A549 (cell line): ENCODE measurements around the gene EXOSC5. TPM values are rescaled to one million over a fixed set of nuclear protein-coding genes. Genes with fewer than 3 reads are reported as not detected.

Experiments used
- ATAC-seq, 2 experiments: fragments of 200-7000 bp in 1 of 2; fragments of >200 bp in 1 of 2; cut with Nextera tagmentation in 1 of 2; cut with Tn5 transposase in 1 of 2; 3 replicates each; pipeline versions ENCODE4 v1.8.0 to v1.9.1; 2018 to 2020; ENCODE audit warnings: mild to moderate bottlenecking in 1 of 2, moderate library complexity in 1 of 2
- CTCF ChIA-PET: fragments of 300-600 bp; sonication (Branson Sonifier 250); formaldehyde crosslinking; extraction: SDS; loops from one replicate; lab custom pipeline; 2021; ENCODE audit warnings: antibody characterized with exemption, inconsistent platforms; lab: Yijun Ruan, JAX
- POLR2A ChIA-PET: fragments of 350-600 bp; formaldehyde crosslinking; extraction: SDS; loops from one replicate; lab custom pipeline; 2021; ENCODE audit warnings: antibody characterized with exemption, inconsistent platforms; lab: Yijun Ruan, JAX
- DNase-seq, 2 experiments: peaks; one replicate each; pipeline versions ENCODE4 v3.0.0 to v3.0.0-alpha.2; 2011 to 2016; ENCODE audit warnings: low read depth in 1 of 2, low spot score in 1 of 2
- FAIRE-seq: peaks from 2 replicates; lab custom pipeline; 2011; peaks lifted over from hg19 to GRCh38; lab: Jason Lieb, UNC
- H3K27ac ChIP-seq, 2 experiments: fragments of >200 bp; sonication (Bioruptor Twin); formaldehyde crosslinking; 3 replicates each; pipeline ENCODE4 v1.5.1; 2016 to 2017
- H3K4me1 ChIP-seq: fragments of >200 bp; sonication (Bioruptor Twin); formaldehyde crosslinking; 3 replicates; pipeline ENCODE4 v1.6.1; 2016
- H3K4me2 ChIP-seq: fragments of >200 bp; sonication (Bioruptor Twin); formaldehyde crosslinking; 3 replicates; pipeline ENCODE4 v1.6.1; 2016
- H3K4me3 ChIP-seq: fragments of >200 bp; sonication (Bioruptor Twin); formaldehyde crosslinking; 3 replicates; pipeline ENCODE4 v1.5.1; 2016
- H3K9me3 ChIP-seq: fragments of >200 bp; sonication (Bioruptor Twin); formaldehyde crosslinking; 3 replicates; pipeline ENCODE4 v1.6.1; 2016
- BHLHE40 ChIP-seq: IDR thresholded peaks from 2 replicates; pipeline ENCODE4 v1.6.1; 2012; ENCODE audit warnings: low read depth, low read length, inconsistent platforms
- CEBPB ChIP-seq, 2 experiments: fragments of >200 bp in 1 of 2; sonication (Bioruptor Twin) in 1 of 2; formaldehyde crosslinking in 1 of 2; IDR thresholded peaks; 2 replicates each; pipeline ENCODE4 v1.6.1; 2012 to 2016
- CHD2 ChIP-seq: fragments of 150-350 bp; IDR thresholded peaks from 2 replicates; pipeline ENCODE4 v1.6.1; 2014; ENCODE audit warnings: low read length; ENCODE audit not compliant: partially characterized antibody
- EP300 ChIP-seq, 2 experiments: fragments of >200 bp; sonication (Bioruptor Twin); formaldehyde crosslinking; IDR thresholded peaks; 2 replicates in 1 of 2; 3 replicates in 1 of 2; pipeline ENCODE4 v1.6.1; 2016 to 2017
- GATA3 ChIP-seq: IDR thresholded peaks from 2 replicates; pipeline ENCODE4 v1.6.1; 2012; ENCODE audit warnings: borderline replicate concordance
- HOXA7 ChIP-seq: fragments of 250-450 bp; sonication (Bioruptor Pico); IDR thresholded peaks from 2 replicates; pipeline ENCODE4 v1.5.0; 2020; ENCODE audit warnings: mild to moderate bottlenecking, moderate library complexity
- HOXB5 ChIP-seq: fragments of 250-450 bp; sonication (Bioruptor Pico); IDR thresholded peaks from 2 replicates; pipeline ENCODE4 v1.5.0; 2020; ENCODE audit warnings: mild to moderate bottlenecking, moderate library complexity
- JUNB ChIP-seq: fragments of >200 bp; sonication (Bioruptor Twin); formaldehyde crosslinking; IDR thresholded peaks from 2 replicates; pipeline ENCODE4 v1.6.1; 2016
- KDM1A ChIP-seq: fragments of 200-600 bp; sonication (generic); IDR thresholded peaks from 2 replicates; pipeline ENCODE4 v1.6.1; 2016; ENCODE audit warnings: low read depth, mild to moderate bottlenecking
- MAZ ChIP-seq: fragments of 150-350 bp; IDR thresholded peaks from 2 replicates; pipeline ENCODE4 v1.6.1; 2014; ENCODE audit warnings: antibody characterized with exemption, low read depth, low read length, borderline replicate concordance
- PHF8 ChIP-seq: fragments of 200-600 bp; sonication (generic); IDR thresholded peaks from 2 replicates; pipeline ENCODE4 v1.6.1; 2016; ENCODE audit warnings: low read depth, mild to moderate bottlenecking, antibody characterized with exemption, moderate library complexity, borderline replicate concordance
- POLR2A ChIP-seq: IDR thresholded peaks from 2 replicates; pipeline ENCODE4 v1.6.1; 2012; ENCODE audit warnings: mild to moderate bottlenecking, low read length
- POLR2AphosphoS2 ChIP-seq: conservative IDR thresholded peaks from 2 replicates; pipeline ENCODE4 v1.6.1; 2012; ENCODE audit warnings: low read length, improper control_type of control experiment, inconsistent platforms
- RAD21 ChIP-seq, 2 experiments: fragments of >200 bp in 1 of 2; sonication (Bioruptor Twin) in 1 of 2; formaldehyde crosslinking in 1 of 2; IDR thresholded peaks in 1 of 2; conservative IDR thresholded peaks in 1 of 2; 2 replicates in 1 of 2; 3 replicates in 1 of 2; pipeline ENCODE4 v1.6.1; 2012 to 2018; ENCODE audit warnings: inconsistent platforms in 1 of 2
- RARB ChIP-seq: fragments of 250-450 bp; sonication (Bioruptor Pico); IDR thresholded peaks from 2 replicates; pipeline ENCODE4 v1.8.0; 2021; ENCODE audit warnings: mild to moderate bottlenecking, moderate library complexity
- RFX5 ChIP-seq: fragments of 450-650 bp; IDR thresholded peaks from 2 replicates; pipeline ENCODE4 v1.7.1; 2014; ENCODE audit warnings: antibody characterized with exemption, mild to moderate bottlenecking, moderate library complexity
- SMC3 ChIP-seq: fragments of >200 bp; sonication (Bioruptor Twin); formaldehyde crosslinking; IDR thresholded peaks from 3 replicates; pipeline ENCODE4 v1.6.1; 2018; ENCODE audit warnings: inconsistent platforms
- SREBF2 ChIP-seq: fragments of 450-650 bp; IDR thresholded peaks from 2 replicates; pipeline ENCODE4 v1.6.1; 2014; ENCODE audit warnings: mild to moderate bottlenecking, moderate library complexity
- TFCP2L1 ChIP-seq: fragments of 250-450 bp; sonication (Bioruptor Pico); IDR thresholded peaks from 2 replicates; pipeline ENCODE4 v1.5.0; 2021; ENCODE audit warnings: mild to moderate bottlenecking
- TP53 ChIP-seq: fragments of 250-450 bp; sonication (Bioruptor Pico); IDR thresholded peaks from 2 replicates; pipeline ENCODE4 v1.5.0; 2021; ENCODE audit warnings: mild to moderate bottlenecking, moderate library complexity
- ZFP36 ChIP-seq: fragments of 450-650 bp; IDR thresholded peaks from 2 replicates; pipeline ENCODE4 v1.6.1; 2014; ENCODE audit warnings: borderline replicate concordance; ENCODE audit not compliant: partially characterized antibody
- ZNF302 ChIP-seq: fragments of 250-450 bp; sonication (Bioruptor Pico); IDR thresholded peaks from 2 replicates; pipeline ENCODE4 v1.9.0; 2021; ENCODE audit warnings: inconsistent platforms, mild to moderate bottlenecking, moderate library complexity
- WGBS: methylation state at CpG from one replicate; pipeline ENCODE4 v1.1.6; 2017; ENCODE audit errors: missing lambda C conversion rate; 5-methylcytosine and 5-hydroxymethylcytosine counted together
- polyA plus RNA-seq, 4 experiments: library from polyadenylated mRNA; depleted of rRNA in 3 of 4; stranded (reverse); fragments of >200 nt; fragmentation: RNase III in 1 of 4; extraction: RNeasy Plus Mini Kit Qiagen cat#74134 plus additional on column Dnase treatment in 1 of 4; gene quantifications; 2 replicates in 3 of 4; 3 replicates in 1 of 4; pipeline ENCODE4 v1.2.3, GENCODE V29; 2011 to 2017
- TF ChIP-seq, protein P1 (sequence below): fragments of >200 bp; sonication (Bioruptor Twin); formaldehyde crosslinking; IDR thresholded peaks from 3 replicates; pipeline ENCODE4 v1.5.1; 2016
- TF ChIP-seq, protein P2 (sequence below): IDR thresholded peaks from 2 replicates; pipeline ENCODE4 v1.6.1; 2012; ENCODE audit warnings: low read depth, borderline replicate concordance
- TF ChIP-seq, protein P3 (sequence below): fragments of 200-600 bp; sonication (generic); IDR thresholded peaks from 2 replicates; pipeline ENCODE4 v1.6.1; 2016; ENCODE audit warnings: antibody characterized with exemption, mild to moderate bottlenecking, moderate library complexity

The EXOSC5 gene
- polyA plus RNA-seq, 2 of the 4 experiments (the other 2 are of a cell fraction): 63.7 to 109 TPM

DNA sequence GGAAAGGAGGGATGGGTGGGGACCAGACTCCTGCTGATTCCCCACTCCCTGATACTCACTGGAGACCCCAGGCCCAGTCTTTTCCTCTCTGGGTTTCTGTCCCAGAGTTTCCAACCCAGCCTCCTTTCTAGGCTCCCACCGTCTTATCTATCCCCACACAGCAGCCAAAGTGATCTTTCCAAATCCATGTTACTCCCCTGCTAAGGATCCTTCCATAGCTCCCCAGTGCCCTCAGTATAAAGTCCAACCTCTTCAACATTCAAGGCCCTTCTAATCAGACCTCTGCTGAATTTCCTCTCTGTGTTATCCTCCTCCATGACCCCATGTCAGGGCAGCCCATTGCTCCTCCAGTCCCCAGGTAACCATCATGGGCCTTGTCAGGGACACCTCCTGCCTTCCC lies 42.1 kb downstream of the EXOSC5 start:
- Histone ChIP-seq H3K4me3 (no peak overlapping the region), H3K9me3 (no peaks in the 10 kb centered on the region), H3K27ac (no peak overlapping the region), H3K4me2 (no peak overlapping the region), H3K4me1 (peaks cover 15% of the 10 kb centered on the region)
- WGBS: 93% methylated on average over 1 of the region's 1 CpG
- DNase-seq: no peak
- FAIRE-seq: no peak
- TF ChIP-seq ZFP36 (peak; percentile 35), JUNB (no peak)
- ATAC-seq: no peak
- POLR2A ChIA-PET: interaction anchor here (1.2 to 5.6 kb wide), 2 partner anchors 9 to 84 kb away, joined by 4 to 96 read pairs; partner anchors contain the start of gene B9D2
- CTCF ChIA-PET: interaction anchor here (0.6 to 9.4 kb wide), 23 partner anchors 12 to 1476 kb away, joined by 3 to 197 read pairs (median 6); partner anchors contain the start of genes B9D2, CCDC97, DMAC2 and TMEM91

DNA sequence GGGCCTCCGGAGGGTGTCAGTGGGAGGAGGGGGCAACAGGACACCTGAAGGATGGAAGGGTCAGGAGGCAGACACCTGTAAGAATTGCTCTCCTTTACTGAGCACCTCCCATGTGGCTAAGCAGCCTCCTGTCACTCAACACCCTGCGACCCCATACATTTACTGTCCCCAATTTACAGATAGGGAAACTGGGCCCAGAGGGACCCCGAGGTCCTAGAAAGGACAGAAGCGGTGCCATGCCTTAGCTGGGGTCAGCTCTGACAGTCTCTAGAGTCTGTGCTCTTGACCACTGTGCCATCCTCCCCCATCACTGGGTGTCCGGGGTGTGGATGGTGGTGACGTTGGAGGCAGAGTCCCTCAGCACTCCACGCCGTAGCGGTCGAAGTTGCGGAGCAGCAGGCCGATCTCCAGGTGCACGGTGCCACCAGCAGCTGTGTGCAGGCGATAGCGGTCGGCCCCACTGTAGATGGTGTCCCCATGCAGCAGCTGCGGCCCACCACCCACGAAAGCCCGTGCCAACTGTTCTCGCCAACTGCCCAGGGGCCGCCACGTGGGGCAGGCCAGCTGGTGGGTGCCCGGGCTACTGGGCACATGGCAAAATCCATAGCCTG lies 42.7 kb downstream of the EXOSC5 start:
- POLR2A ChIA-PET: interaction anchor here (5.6 kb wide), 1 partner anchor 10 kb away, joined by 96 read pairs; the partner anchor contains the start of gene B9D2
- Histone ChIP-seq H3K4me1 (peaks cover 15% of the 10 kb centered on the region), H3K9me3 (no peaks in the 10 kb centered on the region), H3K4me3 (peak overlapping the region; percentile 72), H3K27ac (peak overlapping the region; percentile 90 to 92), H3K4me2 (peak overlapping the region; percentile 90)
- TF ChIP-seq HOXB5: no peak
- TF ChIP-seq, protein P1, sequence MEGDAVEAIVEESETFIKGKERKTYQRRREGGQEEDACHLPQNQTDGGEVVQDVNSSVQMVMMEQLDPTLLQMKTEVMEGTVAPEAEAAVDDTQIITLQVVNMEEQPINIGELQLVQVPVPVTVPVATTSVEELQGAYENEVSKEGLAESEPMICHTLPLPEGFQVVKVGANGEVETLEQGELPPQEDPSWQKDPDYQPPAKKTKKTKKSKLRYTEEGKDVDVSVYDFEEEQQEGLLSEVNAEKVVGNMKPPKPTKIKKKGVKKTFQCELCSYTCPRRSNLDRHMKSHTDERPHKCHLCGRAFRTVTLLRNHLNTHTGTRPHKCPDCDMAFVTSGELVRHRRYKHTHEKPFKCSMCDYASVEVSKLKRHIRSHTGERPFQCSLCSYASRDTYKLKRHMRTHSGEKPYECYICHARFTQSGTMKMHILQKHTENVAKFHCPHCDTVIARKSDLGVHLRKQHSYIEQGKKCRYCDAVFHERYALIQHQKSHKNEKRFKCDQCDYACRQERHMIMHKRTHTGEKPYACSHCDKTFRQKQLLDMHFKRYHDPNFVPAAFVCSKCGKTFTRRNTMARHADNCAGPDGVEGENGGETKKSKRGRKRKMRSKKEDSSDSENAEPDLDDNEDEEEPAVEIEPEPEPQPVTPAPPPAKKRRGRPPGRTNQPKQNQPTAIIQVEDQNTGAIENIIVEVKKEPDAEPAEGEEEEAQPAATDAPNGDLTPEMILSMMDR: peak; percentile 18; the same call in 1 of the 3 replicates
- no peak for TF ChIP-seq CEBPB (IDR thresholded peaks at IDR 0.05)
- no peak for TF ChIP-seq RAD21 (conservative IDR thresholded peaks at IDR 0.05 in 1 of 2, IDR thresholded peaks at IDR 0.05 in 1 of 2)
- WGBS: 93% methylated on average over 23 of the region's 23 CpGs
- ATAC-seq (peak in 1 of 2 experiments; percentile 0; a peak in 2 of 6 replicates), DNase-seq (no peak), FAIRE-seq (no peak)
- CTCF ChIA-PET: interaction anchor here (0.8 to 9.4 kb wide), 21 partner anchors 13 to 825 kb away, joined by 3 to 197 read pairs (median 7); partner anchors contain the start of genes B9D2, CCDC97, DMAC2 and TMEM91

GRCh38 chr19:41353466-41354342 lies 43.5 kb downstream of the EXOSC5 start, which contains the start of gene TGFB1:
TGFB1 (minus strand) TSS chr19:41353922; CDS start chr19:41353044, 878 bp downstream.
- peak within 1 kb of the TSS; percentile 90 for H3K4me2 ChIP-seq
- POLR2A ChIA-PET: interaction anchor here (0.5 to 5.6 kb wide), 8 partner anchors 8 to 90 kb away, joined by 3 to 96 read pairs (median 5); partner anchors contain the start of genes B9D2, CCDC97 and HNRNPUL1
- peak; percentile 74 for TF ChIP-seq CHD2
- TF ChIP-seq TP53 (CRISPR knock-in tag): peak; percentile 84; the same call in 1 of the 2 replicates
- peak; percentile 63 for TF ChIP-seq POLR2A
- TF ChIP-seq HOXA7 (CRISPR knock-in tag): no peak
- TF ChIP-seq EP300 (IDR thresholded peaks at IDR 0.05): peak in 1 of 2 experiments; percentile 42; a peak in 1 of 5 replicates
- TF ChIP-seq ZNF302 (CRISPR knock-in tag): no peak
- no peak for TF ChIP-seq RFX5
- TF ChIP-seq TFCP2L1: peak; percentile 81; the same call in 1 of the 2 replicates
- TF ChIP-seq BHLHE40: no peak
- TF ChIP-seq POLR2AphosphoS2: no peak; the same call in 1 of the 2 replicates
- no peak for TF ChIP-seq KDM1A
- TF ChIP-seq, protein P2, sequence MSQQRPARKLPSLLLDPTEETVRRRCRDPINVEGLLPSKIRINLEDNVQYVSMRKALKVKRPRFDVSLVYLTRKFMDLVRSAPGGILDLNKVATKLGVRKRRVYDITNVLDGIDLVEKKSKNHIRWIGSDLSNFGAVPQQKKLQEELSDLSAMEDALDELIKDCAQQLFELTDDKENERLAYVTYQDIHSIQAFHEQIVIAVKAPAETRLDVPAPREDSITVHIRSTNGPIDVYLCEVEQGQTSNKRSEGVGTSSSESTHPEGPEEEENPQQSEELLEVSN: peak; percentile 92
- 0 out of 2 replicates have a peak, but pooled peaks have one; percentile 31 for TF ChIP-seq GATA3
- no peak for TF ChIP-seq SREBF2
- TF ChIP-seq SMC3: peak; percentile 94
- TF ChIP-seq PHF8: 0 out of 2 replicates have a peak, but pooled peaks have one; percentile 25
- TF ChIP-seq RARB (CRISPR knock-in tag): no peak
- TF ChIP-seq, protein P3, sequence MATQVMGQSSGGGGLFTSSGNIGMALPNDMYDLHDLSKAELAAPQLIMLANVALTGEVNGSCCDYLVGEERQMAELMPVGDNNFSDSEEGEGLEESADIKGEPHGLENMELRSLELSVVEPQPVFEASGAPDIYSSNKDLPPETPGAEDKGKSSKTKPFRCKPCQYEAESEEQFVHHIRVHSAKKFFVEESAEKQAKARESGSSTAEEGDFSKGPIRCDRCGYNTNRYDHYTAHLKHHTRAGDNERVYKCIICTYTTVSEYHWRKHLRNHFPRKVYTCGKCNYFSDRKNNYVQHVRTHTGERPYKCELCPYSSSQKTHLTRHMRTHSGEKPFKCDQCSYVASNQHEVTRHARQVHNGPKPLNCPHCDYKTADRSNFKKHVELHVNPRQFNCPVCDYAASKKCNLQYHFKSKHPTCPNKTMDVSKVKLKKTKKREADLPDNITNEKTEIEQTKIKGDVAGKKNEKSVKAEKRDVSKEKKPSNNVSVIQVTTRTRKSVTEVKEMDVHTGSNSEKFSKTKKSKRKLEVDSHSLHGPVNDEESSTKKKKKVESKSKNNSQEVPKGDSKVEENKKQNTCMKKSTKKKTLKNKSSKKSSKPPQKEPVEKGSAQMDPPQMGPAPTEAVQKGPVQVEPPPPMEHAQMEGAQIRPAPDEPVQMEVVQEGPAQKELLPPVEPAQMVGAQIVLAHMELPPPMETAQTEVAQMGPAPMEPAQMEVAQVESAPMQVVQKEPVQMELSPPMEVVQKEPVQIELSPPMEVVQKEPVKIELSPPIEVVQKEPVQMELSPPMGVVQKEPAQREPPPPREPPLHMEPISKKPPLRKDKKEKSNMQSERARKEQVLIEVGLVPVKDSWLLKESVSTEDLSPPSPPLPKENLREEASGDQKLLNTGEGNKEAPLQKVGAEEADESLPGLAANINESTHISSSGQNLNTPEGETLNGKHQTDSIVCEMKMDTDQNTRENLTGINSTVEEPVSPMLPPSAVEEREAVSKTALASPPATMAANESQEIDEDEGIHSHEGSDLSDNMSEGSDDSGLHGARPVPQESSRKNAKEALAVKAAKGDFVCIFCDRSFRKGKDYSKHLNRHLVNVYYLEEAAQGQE: peak; percentile 69
- peak; percentile 90 for TF ChIP-seq MAZ

More at GRCh38 chr19:41353466-41354342, 43.5 kb downstream of the EXOSC5 start, which contains the start of gene TGFB1:
- CTCF ChIA-PET: interaction anchor here (0.6 to 9.4 kb wide), 40 partner anchors 9 to 1085 kb away, joined by 3 to 197 read pairs (median 6); partner anchors contain the start of genes B9D2, CCDC97, CYP2S1 and HNRNPUL1
- Histone ChIP-seq H3K4me1 (peaks cover 15% of the 10 kb centered on the region), H3K27ac (peak within 1 kb of the TSS; percentile 90 to 92), H3K9me3 (no peaks in the 10 kb centered on the region), H3K4me3 (peak within 1 kb of the TSS; percentile 72)
- DNase-seq (peak; percentile 92 to 100), ATAC-seq (peak; percentile 53 to 71), FAIRE-seq (no peak)
- WGBS: 1% methylated on average over 45 of the region's 78 CpGs
